SK-N-SH treated with all-trans-retinoic acid at 6 μM for 48 hours (cell line): Measurements from ENCODE around the gene FHL1.

Experiments used
- ZFP3 ChIP-seq: fragments of 250-450 bp; sonication (Bioruptor Pico); IDR thresholded peaks from 2 replicates; pipeline ENCODE4 v1.5.0; 2020; ENCODE audit warnings: mild to moderate bottlenecking, moderate library complexity
- ZFP30 ChIP-seq: fragments of 450-650 bp; formaldehyde crosslinking; IDR thresholded peaks from 2 replicates; pipeline ENCODE4 v1.5.0; 2022; ENCODE audit warnings: mild to moderate bottlenecking, moderate library complexity
- ZNF70 ChIP-seq: fragments of 450-650 bp; formaldehyde crosslinking; IDR thresholded peaks from 2 replicates; pipeline ENCODE4 v1.5.0; 2020; ENCODE audit warnings: mild to moderate bottlenecking, moderate library complexity

- TF ChIP-seq ZFP3 (CRISPR knock-in tag) (no peak), ZNF70 (CRISPR knock-in tag) (no peak), ZFP30 (CRISPR knock-in tag) (no peak)
Observed at GRCh38 chrX:136183172-136183571, 35.8 kb downstream of the FHL1 start.
